Endodermal cell (in vitro differentiated cells): ENCODE measurements around the gene PAEP. TPM values are rescaled to one million over a fixed set of nuclear protein-coding genes. Genes with fewer than 3 reads are reported as not detected.

Experiments used
- DNase-seq: peaks from one replicate; pipeline ENCODE4 v3.0.0-alpha.2; 2017
- H3K27ac ChIP-seq: 2 replicates; pipeline ENCODE4 v1.5.1; 2013; ENCODE audit warnings: mild to moderate bottlenecking, low read depth, low read length, moderate library complexity
- H3K27me3 ChIP-seq: 2 replicates; pipeline ENCODE4 v1.6.1; 2013; ENCODE audit warnings: mild to moderate bottlenecking, low read length, moderate library complexity; ENCODE audit not compliant: insufficient read depth, control insufficient read depth, poor library complexity, severe bottlenecking
- H3K36me3 ChIP-seq: 2 replicates; pipeline ENCODE4 v1.7.0; 2013; ENCODE audit warnings: mild to moderate bottlenecking, low read length, moderate library complexity; ENCODE audit not compliant: control insufficient read depth, insufficient read depth
- H3K4me1 ChIP-seq: one replicate; pipeline ENCODE4 v1.7.0; 2013; ENCODE audit warnings: low read length; ENCODE audit not compliant: control insufficient read depth, insufficient read depth
- H3K4me3 ChIP-seq: 2 replicates; pipeline ENCODE4 v1.5.1; 2013; ENCODE audit warnings: mild to moderate bottlenecking, low read length, moderate library complexity
- H3K9ac ChIP-seq: 2 replicates; pipeline ENCODE4 v1.6.1; 2013; ENCODE audit warnings: mild to moderate bottlenecking, low read length, moderate library complexity; ENCODE audit not compliant: poor library complexity, severe bottlenecking; ENCODE audit errors: extremely low read depth
- H3K9me3 ChIP-seq: 2 replicates; pipeline ENCODE4 v1.6.1; 2013; ENCODE audit warnings: mild to moderate bottlenecking, low read length, moderate library complexity; ENCODE audit not compliant: control insufficient read depth
- H3K27ac Mint-ChIP-seq: 2 replicates; pipeline ENCODE4 v1.8.0; 2020; ENCODE audit warnings: mixed read lengths
- H3K27me3 Mint-ChIP-seq: 2 replicates; pipeline ENCODE4 v1.8.0; 2021; ENCODE audit warnings: mild to moderate bottlenecking, mixed read lengths; ENCODE audit not compliant: insufficient read depth
- H3K36me3 Mint-ChIP-seq: 2 replicates; pipeline ENCODE4 v1.8.0; 2020; ENCODE audit warnings: low read depth, mixed read lengths
- H3K4me1 Mint-ChIP-seq: 2 replicates; pipeline ENCODE4 v1.8.0; 2020; ENCODE audit warnings: mixed read lengths
- H3K4me3 Mint-ChIP-seq: 2 replicates; pipeline ENCODE4 v1.8.0; 2020; ENCODE audit warnings: mild to moderate bottlenecking, moderate library complexity, mixed read lengths
- H3K9me3 Mint-ChIP-seq: 2 replicates; pipeline ENCODE4 v1.8.0; 2020; ENCODE audit warnings: mild to moderate bottlenecking, mixed read lengths
- WGBS, 2 experiments: methylation state at CpG; one replicate each; pipeline versions ENCODE4 v1.1.5 to v1.1.7; 2013; ENCODE audit warnings: missing lambda C conversion rate in 2 of 2, mixed read lengths in 1 of 2; ENCODE audit not compliant: insufficient coverage in 1 of 2, insufficient read length in 1 of 2; 5-methylcytosine and 5-hydroxymethylcytosine counted together
- total RNA-seq, 2 donors: library from RNA; stranded (reverse); fragmentation: NEBNext Ultra II Directional in 1 of 2; extraction: Animal tissue kit (Norgen Biotek cat#: 25700) in 1 of 2; gene quantifications; 2 replicates in 1 of 2; 3 replicates in 1 of 2; pipeline ENCODE4 v1.2.1, GENCODE V29; 2021
- TF ChIP-seq, protein P1 (sequence below): fragments of 200-600 bp; sonication (generic); conservative IDR thresholded peaks from 2 replicates; pipeline ENCODE4 v1.5.0; 2021; ENCODE audit warnings: antibody characterized with exemption, mild to moderate bottlenecking

The PAEP gene
- total RNA-seq, 2 donors from 2014 or later, result not detected

DNA sequence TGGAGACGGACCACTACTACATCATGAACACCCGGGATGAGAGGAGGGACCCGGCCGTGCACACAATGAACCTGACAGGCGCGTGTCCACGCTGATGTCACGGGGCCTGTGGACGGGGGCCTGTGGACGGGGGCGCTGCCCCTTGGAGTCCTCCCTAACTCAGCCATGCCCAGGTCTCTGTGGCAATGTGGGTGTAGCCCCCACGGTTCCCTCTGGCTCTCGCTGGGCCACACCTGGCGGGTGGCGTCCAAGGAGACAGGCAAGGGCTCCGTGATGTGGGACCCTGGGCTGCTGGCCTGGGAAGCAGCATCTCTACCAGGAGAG, 22.1 kb downstream of the PAEP start:
- 93 to 99% methylated on average over 14 to 16 of the region's 16 CpGs for WGBS, 2 experiments
- H3K36me3 Mint-ChIP-seq, result no peaks in the 10 kb centered on the region
- TF ChIP-seq, protein P1, sequence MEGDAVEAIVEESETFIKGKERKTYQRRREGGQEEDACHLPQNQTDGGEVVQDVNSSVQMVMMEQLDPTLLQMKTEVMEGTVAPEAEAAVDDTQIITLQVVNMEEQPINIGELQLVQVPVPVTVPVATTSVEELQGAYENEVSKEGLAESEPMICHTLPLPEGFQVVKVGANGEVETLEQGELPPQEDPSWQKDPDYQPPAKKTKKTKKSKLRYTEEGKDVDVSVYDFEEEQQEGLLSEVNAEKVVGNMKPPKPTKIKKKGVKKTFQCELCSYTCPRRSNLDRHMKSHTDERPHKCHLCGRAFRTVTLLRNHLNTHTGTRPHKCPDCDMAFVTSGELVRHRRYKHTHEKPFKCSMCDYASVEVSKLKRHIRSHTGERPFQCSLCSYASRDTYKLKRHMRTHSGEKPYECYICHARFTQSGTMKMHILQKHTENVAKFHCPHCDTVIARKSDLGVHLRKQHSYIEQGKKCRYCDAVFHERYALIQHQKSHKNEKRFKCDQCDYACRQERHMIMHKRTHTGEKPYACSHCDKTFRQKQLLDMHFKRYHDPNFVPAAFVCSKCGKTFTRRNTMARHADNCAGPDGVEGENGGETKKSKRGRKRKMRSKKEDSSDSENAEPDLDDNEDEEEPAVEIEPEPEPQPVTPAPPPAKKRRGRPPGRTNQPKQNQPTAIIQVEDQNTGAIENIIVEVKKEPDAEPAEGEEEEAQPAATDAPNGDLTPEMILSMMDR, result no peak
- Histone ChIP-seq H3K27ac (no peak overlapping the region), H3K36me3 (no peaks in the 10 kb centered on the region), H3K4me3 (no peak overlapping the region), H3K9me3 (no peaks in the 10 kb centered on the region), H3K27me3 (no peaks in the 10 kb centered on the region), H3K4me1 (no peaks in the 10 kb centered on the region), H3K9ac (no peak overlapping the region)
- peaks cover 10% of the 10 kb centered on the region for H3K9me3 Mint-ChIP-seq
- DNase-seq, result no peak
- no peak overlapping the region for H3K27ac Mint-ChIP-seq
- no peak overlapping the region for H3K4me3 Mint-ChIP-seq
- no peaks in the 10 kb centered on the region for H3K4me1 Mint-ChIP-seq
- peaks cover 3% of the 10 kb centered on the region for H3K27me3 Mint-ChIP-seq

DNA sequence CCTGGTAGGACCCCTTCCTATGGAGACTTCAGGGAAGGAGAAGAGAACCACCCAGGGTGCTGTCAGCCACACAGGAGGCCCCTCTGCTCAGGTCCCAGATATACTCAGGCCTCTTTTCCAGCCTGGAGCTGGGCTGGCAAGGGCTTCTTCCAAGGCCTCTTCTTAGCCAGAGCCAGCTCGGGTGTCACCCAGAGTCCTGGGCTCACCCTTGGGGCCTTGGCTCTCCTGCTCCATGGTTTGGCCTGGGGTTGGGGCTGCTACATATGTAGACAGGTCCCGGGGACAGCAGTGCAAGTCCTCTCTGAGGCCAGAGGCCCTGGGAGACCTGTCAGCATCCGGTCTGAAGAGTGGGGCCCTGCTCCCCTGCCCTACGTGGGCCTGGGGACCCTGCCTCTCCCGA, 22.8 kb downstream of the PAEP start:
- no peaks in the 10 kb centered on the region for H3K4me1 Mint-ChIP-seq
- DNase-seq, result no peak
- no peaks in the 10 kb centered on the region for H3K36me3 Mint-ChIP-seq
- 85 to 89% methylated on average over 4 to 5 of the region's 5 CpGs for WGBS, 2 experiments
- H3K4me3 ChIP-seq, result no peak overlapping the region
- no peak overlapping the region for H3K4me3 Mint-ChIP-seq
- no peaks in the 10 kb centered on the region for H3K36me3 ChIP-seq
- no peaks in the 10 kb centered on the region for H3K9me3 ChIP-seq
- H3K9me3 Mint-ChIP-seq, result peaks cover 10% of the 10 kb centered on the region
- H3K9ac ChIP-seq, result no peak overlapping the region
- H3K27me3 Mint-ChIP-seq, result peaks cover 3% of the 10 kb centered on the region
- H3K27ac Mint-ChIP-seq, result no peak overlapping the region
- TF ChIP-seq, protein P1, result no peak
- H3K27ac ChIP-seq, result no peak overlapping the region
- no peaks in the 10 kb centered on the region for H3K27me3 ChIP-seq
- H3K4me1 ChIP-seq, result no peaks in the 10 kb centered on the region

DNA sequence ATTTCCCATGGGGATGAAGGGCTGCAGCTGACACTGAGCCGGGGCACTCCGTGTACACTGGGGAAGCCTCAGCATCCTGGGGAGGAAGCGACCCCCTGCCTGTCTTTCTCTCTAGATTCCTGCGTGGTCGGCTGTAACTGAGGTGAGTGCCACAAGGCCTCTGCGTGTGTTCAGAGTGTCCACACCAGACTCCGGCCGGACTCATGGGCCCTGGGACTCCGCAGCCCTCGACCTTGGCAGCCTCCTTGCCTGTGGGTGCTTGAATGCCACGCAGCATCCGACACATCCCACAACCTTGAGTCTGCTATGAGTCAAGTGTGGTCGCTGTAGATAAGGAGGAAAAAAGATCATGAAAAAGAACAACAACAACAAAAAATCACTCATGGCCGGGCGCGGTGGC, 23.4 kb downstream of the PAEP start:
- Histone ChIP-seq H3K9ac (no peak overlapping the region), H3K36me3 (no peaks in the 10 kb centered on the region), H3K4me3 (no peak overlapping the region), H3K27me3 (no peaks in the 10 kb centered on the region), H3K27ac (no peak overlapping the region), H3K4me1 (no peaks in the 10 kb centered on the region), H3K9me3 (no peaks in the 10 kb centered on the region)
- peaks cover 3% of the 10 kb centered on the region for H3K27me3 Mint-ChIP-seq
- DNase-seq, result no peak
- no peaks in the 10 kb centered on the region for H3K36me3 Mint-ChIP-seq
- peaks cover 10% of the 10 kb centered on the region for H3K9me3 Mint-ChIP-seq
- no peak overlapping the region for H3K4me3 Mint-ChIP-seq
- H3K4me1 Mint-ChIP-seq, result no peaks in the 10 kb centered on the region
- WGBS, 2 experiments, result 86 to 87% methylated on average over 7 to 16 of the region's 16 CpGs
- TF ChIP-seq, protein P1, result no peak
- no peak overlapping the region for H3K27ac Mint-ChIP-seq
